Bone marrow (tissue), 2 donors: ENCODE measurements around the gene GNB1L.

Experiments
- DNase-seq, 2 donors: peaks; one replicate each; lab custom pipeline; 2025; lab: John Stamatoyannopoulos, UW

GNB1L gene

DNA sequence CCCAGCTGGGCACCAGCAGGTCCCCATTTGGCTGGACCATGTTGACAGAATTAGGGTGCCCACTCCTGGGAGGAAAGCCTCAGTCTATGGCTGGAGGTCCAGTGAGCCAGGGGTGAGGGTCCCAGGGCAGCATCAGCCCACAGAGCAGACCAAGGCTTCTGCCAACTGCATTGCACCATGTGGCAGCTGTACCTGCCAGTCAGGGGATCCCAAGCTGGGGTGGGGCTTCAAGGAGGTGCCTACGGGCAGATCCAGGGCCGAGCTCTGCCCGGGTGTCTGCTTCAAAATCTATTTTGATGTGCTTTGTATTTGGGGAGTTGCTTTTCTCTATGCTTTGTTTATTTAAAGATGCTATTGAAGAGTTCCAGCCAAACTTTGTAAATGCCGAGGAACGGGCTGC lies 120.9 kb downstream of the GNB1L start:
- DNase-seq: no peak
